Measurements from ENCODE around the gene GP1BB. TPM values are rescaled to one million over a fixed set of nuclear protein-coding genes. Genes with fewer than 3 reads are reported as not detected.

The GP1BB gene
- total and polyA plus RNA-seq, 2 of the 13 experiments (the other 11 are each of a cell fraction or from before 2014, with no cell fraction given): not detected

GRCh38 chr22:19761725-19762567 is 38.6 kb downstream of the GP1BB start:
- ChIA-PET CTCF (ENCODE audit: low intra/inter-chr PET ratio, low total read pairs) (no interaction called here), POLR2A (interaction anchor here (1.6 kb wide), 1 partner anchor 14 kb away, joined by 3 read pairs; no protein-coding TSS in a partner anchor)
- H4K20me1 ChIP-seq (ENCODE audit: insufficient read depth, low read length): no peaks in the 10 kb centered on the region
- FAIRE-seq: peak; percentile 23
- peak overlapping the region; percentile 69 for H3K4me2 ChIP-seq (ENCODE audit: low read depth, low read length)
- peaks cover 16 to 86% of the 10 kb centered on the region in 2 experiments for H3K27me3 ChIP-seq (ENCODE audit: control insufficient read depth in 1 of 2, insufficient read depth in 2 of 2, low read length in 2 of 2)
- peak; percentile 35 for DNase-seq (ENCODE audit: low spot score)
- peak; percentile 57 for ATAC-seq
- H2AFZ ChIP-seq (ENCODE audit: low read length): no peak overlapping the region
- intact Hi-C loops (cut with micrococcal nuclease; ENCODE audit: unreplicated experiment): no loop called here
- no TSS peak for BruUV-seq (replicated peaks)
- H3K4me3 ChIP-seq (replicated peaks in 1 of 3; ENCODE audit: insufficient read depth in 1 of 3, low read depth in 2 of 3, low read length in 3 of 3): peak overlapping the region; percentile 41 to 59 (median 50)
- WGBS (ENCODE audit: low lambda C conversion rate): 42% methylated on average over 11 of the region's 33 CpGs
- no peak overlapping the region for H3K27ac ChIP-seq (ENCODE audit: extremely low read length, insufficient read depth, low read length)
- H3K4me1 ChIP-seq (ENCODE audit: insufficient read depth, low read length): peaks cover 29% of the 10 kb centered on the region
- H3K79me2 ChIP-seq (ENCODE audit: insufficient read depth, low read length): no peaks in the 10 kb centered on the region
- H3K9ac ChIP-seq (ENCODE audit: insufficient read depth, low read depth, low read length): no peak overlapping the region
- in situ Hi-C loops (cut with HindIII; ENCODE audit: extremely low pct_ligation_motif_present, low pct_unique_long_range_greater_than_20kb): no loop called here
- no peaks in the 10 kb centered on the region for H3K36me3 ChIP-seq (replicated peaks in 1 of 2; ENCODE audit: control insufficient read depth in 1 of 2, insufficient read depth in 2 of 2, low read length in 2 of 2)
- no peaks in the 10 kb centered on the region for H3K9me3 ChIP-seq (ENCODE audit: low read length)
- TF ChIP-seq ZNF781 (CRISPR knock-in tag; IDR thresholded peaks at IDR 0.05; ENCODE audit: borderline replicate concordance, not compliant biosample characterization) (no peak), HOXA7 (CRISPR knock-in tag; IDR thresholded peaks at IDR 0.05) (no peak), IKZF4 (CRISPR knock-in tag; IDR thresholded peaks at IDR 0.05; ENCODE audit: borderline replicate concordance, low read depth, not compliant biosample characterization) (no peak), ZFY (CRISPR knock-in tag; IDR thresholded peaks at IDR 0.05) (peak; percentile 72), SRSF4 (IDR thresholded peaks at IDR 0.05; ENCODE audit: low read depth, low read length, poor library complexity, severe bottlenecking) (no peak), NCOR1 (IDR thresholded peaks at IDR 0.05; ENCODE audit: borderline replicate concordance, low read length) (no peak), CCAR2 (optimal IDR thresholded peaks at IDR 0.05; ENCODE audit: low read depth, low read length) (no peak), ISL2 (CRISPR knock-in tag; IDR thresholded peaks at IDR 0.05) (no peak), NFE2L2 (IDR thresholded peaks at IDR 0.05; ENCODE audit: low read length) (no peak), XBP1 (CRISPR knock-in tag; IDR thresholded peaks at IDR 0.05) (no peak), ZFX (CRISPR knock-in tag; IDR thresholded peaks at IDR 0.05; ENCODE audit: low read depth) (peak; percentile 61), ZBTB7A (CRISPR knock-in tag; IDR thresholded peaks at IDR 0.05) (no peak), ZNF576 (CRISPR knock-in tag; IDR thresholded peaks at IDR 0.05) (no peak), ZNF749 (CRISPR knock-in tag; IDR thresholded peaks at IDR 0.05; ENCODE audit: borderline replicate concordance) (no peak)
- TF ChIP-seq, protein P1, sequence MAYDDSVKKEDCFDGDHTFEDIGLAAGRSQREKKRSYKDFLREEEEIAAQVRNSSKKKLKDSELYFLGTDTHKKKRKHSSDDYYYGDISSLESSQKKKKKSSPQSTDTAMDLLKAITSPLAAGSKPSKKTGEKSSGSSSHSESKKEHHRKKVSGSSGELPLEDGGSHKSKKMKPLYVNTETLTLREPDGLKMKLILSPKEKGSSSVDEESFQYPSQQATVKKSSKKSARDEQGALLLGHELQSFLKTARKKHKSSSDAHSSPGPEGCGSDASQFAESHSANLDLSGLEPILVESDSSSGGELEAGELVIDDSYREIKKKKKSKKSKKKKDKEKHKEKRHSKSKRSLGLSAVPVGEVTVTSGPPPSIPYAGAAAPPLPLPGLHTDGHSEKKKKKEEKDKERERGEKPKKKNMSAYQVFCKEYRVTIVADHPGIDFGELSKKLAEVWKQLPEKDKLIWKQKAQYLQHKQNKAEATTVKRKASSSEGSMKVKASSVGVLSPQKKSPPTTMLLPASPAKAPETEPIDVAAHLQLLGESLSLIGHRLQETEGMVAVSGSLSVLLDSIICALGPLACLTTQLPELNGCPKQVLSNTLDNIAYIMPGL (CRISPR knock-in tag; IDR thresholded peaks at IDR 0.05; ENCODE audit: borderline replicate concordance in 1 of 2, low read depth in 1 of 2): no peak
- TF ChIP-seq, protein P2, sequence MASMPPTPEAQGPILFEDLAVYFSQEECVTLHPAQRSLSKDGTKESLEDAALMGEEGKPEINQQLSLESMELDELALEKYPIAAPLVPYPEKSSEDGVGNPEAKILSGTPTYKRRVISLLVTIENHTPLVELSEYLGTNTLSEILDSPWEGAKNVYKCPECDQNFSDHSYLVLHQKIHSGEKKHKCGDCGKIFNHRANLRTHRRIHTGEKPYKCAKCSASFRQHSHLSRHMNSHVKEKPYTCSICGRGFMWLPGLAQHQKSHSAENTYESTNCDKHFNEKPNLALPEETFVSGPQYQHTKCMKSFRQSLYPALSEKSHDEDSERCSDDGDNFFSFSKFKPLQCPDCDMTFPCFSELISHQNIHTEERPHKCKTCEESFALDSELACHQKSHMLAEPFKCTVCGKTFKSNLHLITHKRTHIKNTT (CRISPR knock-in tag; IDR thresholded peaks at IDR 0.05): no peak
- TF ChIP-seq, protein P3, sequence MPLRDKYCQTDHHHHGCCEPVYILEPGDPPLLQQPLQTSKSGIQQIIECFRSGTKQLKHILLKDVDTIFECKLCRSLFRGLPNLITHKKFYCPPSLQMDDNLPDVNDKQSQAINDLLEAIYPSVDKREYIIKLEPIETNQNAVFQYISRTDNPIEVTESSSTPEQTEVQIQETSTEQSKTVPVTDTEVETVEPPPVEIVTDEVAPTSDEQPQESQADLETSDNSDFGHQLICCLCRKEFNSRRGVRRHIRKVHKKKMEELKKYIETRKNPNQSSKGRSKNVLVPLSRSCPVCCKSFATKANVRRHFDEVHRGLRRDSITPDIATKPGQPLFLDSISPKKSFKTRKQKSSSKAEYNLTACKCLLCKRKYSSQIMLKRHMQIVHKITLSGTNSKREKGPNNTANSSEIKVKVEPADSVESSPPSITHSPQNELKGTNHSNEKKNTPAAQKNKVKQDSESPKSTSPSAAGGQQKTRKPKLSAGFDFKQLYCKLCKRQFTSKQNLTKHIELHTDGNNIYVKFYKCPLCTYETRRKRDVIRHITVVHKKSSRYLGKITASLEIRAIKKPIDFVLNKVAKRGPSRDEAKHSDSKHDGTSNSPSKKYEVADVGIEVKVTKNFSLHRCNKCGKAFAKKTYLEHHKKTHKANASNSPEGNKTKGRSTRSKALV (CRISPR knock-in tag; IDR thresholded peaks at IDR 0.05): peak; percentile 94

Data from HepG2 (cell line).